GM18526 (cell line): ENCODE data around the gene PTPRN.

Experiments used
- POLR2A ChIP-seq: IDR thresholded peaks from 3 replicates; pipeline ENCODE4 v1.6.1; 2011; ENCODE audit not compliant: insufficient read length; ENCODE audit errors: extremely low read depth

Gene PTPRN

GRCh38 chr2:219309278-219309677 is at the start of gene PTPRN:
PTPRN (minus strand) TSS chr2:219309401; CDS start chr2:219309332, 69 bp downstream.
- no peak for TF ChIP-seq POLR2A

GRCh38 chr2:219358170-219359075 is 49.2 kb upstream of the PTPRN start:
- no peak for TF ChIP-seq POLR2A

- no peak for TF ChIP-seq POLR2A
These were observed 47.6 kb upstream of the PTPRN start for GRCh38 chr2:219356834-219357233.

GRCh38 chr2:219354582-219354981 is 45.4 kb upstream of the PTPRN start:
- no peak for TF ChIP-seq POLR2A

- no peak for TF ChIP-seq POLR2A
These were observed 43.9 kb upstream of the PTPRN start for GRCh38 chr2:219353129-219353528.

- TF ChIP-seq POLR2A = no peak
These were observed 43.3 kb upstream of the PTPRN start for GRCh38 chr2:219352448-219353023.

GRCh38 chr2:219350710-219351221 is 41.6 kb upstream of the PTPRN start:
- TF ChIP-seq POLR2A = no peak

GRCh38 chr2:219350215-219350614 is 41.0 kb upstream of the PTPRN start:
- no peak for TF ChIP-seq POLR2A

GRCh38 chr2:219344751-219345430 is 35.7 kb upstream of the PTPRN start:
- no peak for TF ChIP-seq POLR2A

GRCh38 chr2:219335373-219335786 is 26.2 kb upstream of the PTPRN start:
- no peak for TF ChIP-seq POLR2A

- TF ChIP-seq POLR2A = no peak
These were observed 24.9 kb upstream of the PTPRN start for GRCh38 chr2:219334076-219334475.

GRCh38 chr2:219332542-219332941 is 23.3 kb upstream of the PTPRN start, which contains the start of gene RESP18:
RESP18 (minus strand) TSS chr2:219332744.
- TF ChIP-seq POLR2A = no peak

GRCh38 chr2:219331560-219332213 is 22.5 kb upstream of the PTPRN start:
- no peak for TF ChIP-seq POLR2A

- no peak for TF ChIP-seq POLR2A
These were observed 18.5 kb upstream of the PTPRN start for GRCh38 chr2:219327719-219328118.
